ENCODE data around the gene SLC39A1.

Gene SLC39A1

DNA sequence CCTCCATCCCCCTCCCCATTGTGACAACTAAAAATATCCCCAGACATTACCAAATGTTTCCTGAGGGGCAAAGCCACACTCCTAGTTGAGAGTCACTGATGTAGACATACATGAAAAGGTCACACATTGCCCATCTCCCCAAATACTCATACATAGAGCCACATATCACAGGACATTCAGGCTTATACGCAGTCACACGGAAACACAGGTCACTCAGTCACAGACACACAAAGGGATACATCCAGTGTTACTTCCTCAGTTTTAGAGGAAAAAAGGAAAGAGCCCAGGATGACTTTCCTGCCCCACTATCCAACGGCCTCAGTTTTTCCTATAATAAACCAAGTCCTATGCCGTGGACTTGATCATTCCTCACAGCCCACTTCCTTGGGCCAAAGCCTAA, 1.9 kb downstream of the SLC39A1 start:
- no peak for DNase-seq (ENCODE audit: extremely low spot score)
- ChIA-PET POLR2A (interaction anchor here (3.2 to 4.0 kb wide), 2 partner anchors 15 to 29 kb away, joined by 27 to 38 read pairs; partner anchors contain the start of genes DENND4B and RPS27), CTCF (no interaction called here)
- TF ChIP-seq TARDBP (IDR thresholded peaks at IDR 0.05) (no peak), NFRKB (IDR thresholded peaks at IDR 0.05) (no peak), FOXA1 (IDR thresholded peaks at IDR 0.05) (no peak), FOXK2 (IDR thresholded peaks at IDR 0.05) (no peak), ARNT (IDR thresholded peaks at IDR 0.05) (no peak), L3MBTL2 (conservative IDR thresholded peaks at IDR 0.05) (no peak), ZNF384 (IDR thresholded peaks at IDR 0.05) (no peak), BHLHE40 (IDR thresholded peaks at IDR 0.05; ENCODE audit: borderline replicate concordance) (no peak), ELF4 (IDR thresholded peaks at IDR 0.05) (no peak), SP1 (IDR thresholded peaks at IDR 0.05) (no peak), CTBP1 (IDR thresholded peaks at IDR 0.05; ENCODE audit: borderline replicate concordance) (no peak), FOXM1 (IDR thresholded peaks at IDR 0.05; ENCODE audit: borderline replicate concordance) (no peak), LEF1 (IDR thresholded peaks at IDR 0.05; ENCODE audit: borderline replicate concordance) (no peak), PKNOX1 (IDR thresholded peaks at IDR 0.05) (no peak), HDGF (IDR thresholded peaks at IDR 0.05; ENCODE audit: borderline replicate concordance) (no peak), SUZ12 (IDR thresholded peaks at IDR 0.05) (no peak)

- ChIA-PET POLR2A (interaction anchor here (1.0 to 7.7 kb wide), 5 partner anchors 7 to 30 kb away, joined by 3 to 74 read pairs (median 20); partner anchors contain the start of genes CREB3L4, DENND4B, JTB and RAB13), CTCF (no interaction called here)
- no peak for DNase-seq (ENCODE audit: extremely low spot score)
- TF ChIP-seq CTBP1 (IDR thresholded peaks at IDR 0.05; ENCODE audit: borderline replicate concordance) (no peak), ARNT (IDR thresholded peaks at IDR 0.05) (no peak), ELF4 (IDR thresholded peaks at IDR 0.05) (no peak), FOXA1 (IDR thresholded peaks at IDR 0.05) (no peak), LEF1 (IDR thresholded peaks at IDR 0.05; ENCODE audit: borderline replicate concordance) (no peak), FOXM1 (IDR thresholded peaks at IDR 0.05; ENCODE audit: borderline replicate concordance) (no peak), NFRKB (IDR thresholded peaks at IDR 0.05) (no peak), HDGF (IDR thresholded peaks at IDR 0.05; ENCODE audit: borderline replicate concordance) (no peak), L3MBTL2 (conservative IDR thresholded peaks at IDR 0.05) (no peak)
Measured at GRCh38 chr1:153960206-153960605, 3.1 kb downstream of the SLC39A1 start.

DNA sequence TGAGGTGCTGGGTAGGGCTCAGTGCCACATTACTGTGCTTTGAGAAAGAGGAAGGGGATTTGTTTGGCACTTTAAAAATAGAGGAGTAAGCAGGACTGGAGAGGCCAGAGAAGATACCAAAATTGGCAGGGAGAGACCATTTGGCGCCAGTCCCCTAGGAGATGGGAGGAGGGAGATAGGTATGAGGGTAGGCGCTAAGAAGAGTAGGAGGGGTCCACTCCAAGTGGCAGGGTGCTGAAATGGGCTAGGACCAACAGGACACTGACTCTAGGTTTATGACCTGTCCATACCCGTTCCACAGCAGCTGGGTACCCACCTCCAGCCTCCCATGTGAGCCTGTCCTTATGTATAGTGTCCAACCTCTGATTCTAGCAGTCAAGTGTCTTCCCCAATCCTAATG, 3.9 kb downstream of the SLC39A1 start:
- ChIA-PET POLR2A (interaction anchor here (1.0 to 7.7 kb wide), 5 partner anchors 7 to 31 kb away, joined by 3 to 74 read pairs (median 20); partner anchors contain the start of genes CREB3L4, DENND4B, JTB and RAB13), CTCF (no interaction called here)
- no peak for TF ChIP-seq FOXM1 (IDR thresholded peaks at IDR 0.05; ENCODE audit: borderline replicate concordance)
- TF ChIP-seq SUZ12 (IDR thresholded peaks at IDR 0.05), result no peak
- no peak for DNase-seq (ENCODE audit: extremely low spot score)

- no peak for DNase-seq (ENCODE audit: extremely low spot score)
- no peak for TF ChIP-seq FOXK2 (IDR thresholded peaks at IDR 0.05)
- no peak for TF ChIP-seq PKNOX1 (IDR thresholded peaks at IDR 0.05)
- TF ChIP-seq FOXA1 (IDR thresholded peaks at IDR 0.05), result no peak
- TF ChIP-seq CTBP1 (IDR thresholded peaks at IDR 0.05; ENCODE audit: borderline replicate concordance), result no peak
- TF ChIP-seq FOXM1 (IDR thresholded peaks at IDR 0.05; ENCODE audit: borderline replicate concordance), result no peak
- ChIA-PET POLR2A (interaction anchor here (1.5 to 7.7 kb wide), 4 partner anchors 8 to 32 kb away, joined by 4 to 74 read pairs (median 25); partner anchors contain the start of genes CREB3L4, DENND4B and JTB), CTCF (interaction anchor here (0.8 kb wide), 1 partner anchor 9 kb away, joined by 3 read pairs; the partner anchor contains the start of gene CREB3L4)
Measured at GRCh38 chr1:153958961-153959260, 4.4 kb downstream of the SLC39A1 start.

DNA sequence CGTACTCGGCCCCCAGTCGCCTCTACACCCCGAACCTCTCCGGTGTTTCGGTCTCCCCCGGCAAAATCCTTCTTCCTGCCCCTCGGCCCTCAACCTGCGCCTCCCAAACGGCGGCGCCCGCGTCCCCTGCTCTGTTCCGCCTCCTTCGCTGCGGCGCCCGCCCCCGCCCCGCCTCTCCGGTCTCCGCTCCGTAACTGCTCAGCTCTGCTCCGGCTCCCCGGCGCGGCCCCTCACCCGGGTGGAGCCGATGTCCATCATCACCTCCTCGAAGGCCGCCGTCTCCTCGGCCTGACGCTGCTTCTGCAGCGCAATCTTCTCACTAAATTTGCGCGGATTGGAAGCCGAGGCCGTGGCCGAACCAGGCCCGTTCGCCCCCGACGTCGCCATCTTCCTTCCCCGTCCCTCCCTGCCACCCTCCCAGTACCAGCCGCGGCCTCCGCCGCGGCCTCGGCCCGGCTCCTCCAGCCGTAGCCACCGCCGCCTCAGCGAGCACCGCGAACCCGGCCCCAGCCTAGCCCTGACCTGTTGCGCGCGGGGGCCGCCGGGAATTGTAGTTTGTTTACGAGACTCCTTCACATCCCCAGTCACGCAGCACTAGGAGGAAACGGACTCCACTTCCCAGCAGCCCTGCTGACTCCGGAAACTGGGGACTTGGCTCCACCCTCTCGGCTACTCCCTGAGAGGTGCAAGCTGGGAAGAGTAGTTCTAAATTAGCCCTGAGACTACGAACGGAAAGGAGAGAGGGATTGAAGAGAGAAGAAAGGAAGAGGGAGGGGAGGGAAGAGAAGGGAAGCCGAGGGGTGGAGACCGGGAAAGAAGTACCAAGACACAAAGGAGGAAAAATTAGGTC, 5.0 kb downstream of the SLC39A1 start, which contains the start of gene CRTC2:
Gene CRTC2 (minus strand): TSS at position 502 of the 850 bp plus-strand sequence. CDS start 115 bp downstream, at position 387.
- TF ChIP-seq L3MBTL2 (conservative IDR thresholded peaks at IDR 0.05) (peak; percentile 72), HDGF (IDR thresholded peaks at IDR 0.05; ENCODE audit: borderline replicate concordance) (no peak), SP1 (IDR thresholded peaks at IDR 0.05) (no peak), ELF4 (IDR thresholded peaks at IDR 0.05) (peak; percentile 99), FOXA1 (IDR thresholded peaks at IDR 0.05) (no peak)

GRCh38 chr1:153957744-153958110, 5.6 kb downstream of the SLC39A1 start:
- POLR2A ChIA-PET, result interaction anchor here (0.6 to 7.7 kb wide), 8 partner anchors 9 to 35 kb away, joined by 3 to 74 read pairs (median 4); partner anchors contain the start of genes CREB3L4, DENND4B, GATAD2B and JTB
- TF ChIP-seq SUZ12 (IDR thresholded peaks at IDR 0.05) (no peak), PKNOX1 (IDR thresholded peaks at IDR 0.05) (no peak), NFRKB (IDR thresholded peaks at IDR 0.05) (no peak), ELF4 (IDR thresholded peaks at IDR 0.05) (no peak), LEF1 (IDR thresholded peaks at IDR 0.05; ENCODE audit: borderline replicate concordance) (no peak), SP1 (IDR thresholded peaks at IDR 0.05) (no peak), TARDBP (IDR thresholded peaks at IDR 0.05) (no peak), ZNF384 (IDR thresholded peaks at IDR 0.05) (no peak), ARNT (IDR thresholded peaks at IDR 0.05) (no peak), FOXA1 (IDR thresholded peaks at IDR 0.05) (no peak), FOXM1 (IDR thresholded peaks at IDR 0.05; ENCODE audit: borderline replicate concordance) (no peak), L3MBTL2 (conservative IDR thresholded peaks at IDR 0.05) (no peak), FOXK2 (IDR thresholded peaks at IDR 0.05) (no peak), CTBP1 (IDR thresholded peaks at IDR 0.05; ENCODE audit: borderline replicate concordance) (no peak), HDGF (IDR thresholded peaks at IDR 0.05; ENCODE audit: borderline replicate concordance) (no peak), BHLHE40 (IDR thresholded peaks at IDR 0.05; ENCODE audit: borderline replicate concordance) (no peak)
- no peak for DNase-seq (ENCODE audit: extremely low spot score)
- CTCF ChIA-PET, result interaction anchor here (0.6 to 1.1 kb wide), 2 partner anchors 11 to 35 kb away, joined by 3 to 4 read pairs; partner anchors contain the start of gene DENND4B

More for the DNA sequence above, 5.0 kb downstream of the SLC39A1 start, which contains the start of gene CRTC2:
- ChIA-PET POLR2A (interaction anchor here (0.6 to 7.7 kb wide), 8 partner anchors 9 to 35 kb away, joined by 3 to 74 read pairs (median 4); partner anchors contain the start of genes CREB3L4, DENND4B, GATAD2B and JTB), CTCF (interaction anchor here (0.8 to 1.1 kb wide), 2 partner anchors 9 to 12 kb away, joined by 3 read pairs; partner anchors contain the start of genes CREB3L4 and DENND4B)
- DNase-seq (ENCODE audit: extremely low spot score), result peak; percentile 97

All from HEK293T (cell line).